Measurements from ENCODE around the gene A3GALT2.

DNA sequence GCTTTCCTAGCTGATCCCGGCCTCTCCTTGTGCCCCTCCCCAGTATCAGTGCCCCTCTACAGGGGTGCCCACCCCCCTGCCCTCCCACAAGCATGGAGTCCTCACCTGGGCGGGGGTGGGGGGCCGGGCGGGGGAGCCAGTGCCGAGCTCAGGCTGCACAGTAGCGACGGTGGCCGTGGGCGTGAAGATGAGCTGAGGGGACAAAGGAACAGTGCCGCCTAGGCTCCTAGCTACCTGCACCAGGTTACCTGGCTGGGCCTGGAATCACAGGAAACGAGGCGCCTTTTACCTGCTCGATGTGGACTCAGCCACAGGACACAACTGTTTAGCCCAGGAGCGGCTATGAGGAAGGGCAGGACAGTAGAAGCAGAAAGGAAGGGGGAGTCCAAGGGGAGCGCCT lies 47.5 kb upstream of the A3GALT2 start:
- TF ChIP-seq REST (IDR thresholded peaks at IDR 0.05; ENCODE audit: insufficient read depth in 1 of 2, low read depth in 2 of 2, low read length in 2 of 2) = no peak
- no peak for TF ChIP-seq POLR2AphosphoS5 (IDR thresholded peaks at IDR 0.05; ENCODE audit: low read depth, low read length)
- no peak for TF ChIP-seq SIN3A (IDR thresholded peaks at IDR 0.05; ENCODE audit: borderline replicate concordance, insufficient read depth, low read length)
